Adrenal gland (tissue), 5 donors: Measurements from ENCODE around the gene NPHP3.

Experiments
- CTCF ChIP-seq, 6 experiments: fragments of 450-650 bp in 4 of 6; fragments of 200-600 bp in 2 of 6; sonication (generic) in 1 of 6; IDR thresholded peaks; 1 replicate in 5 of 6; 2 replicates in 1 of 6; pipeline versions ENCODE4 v1.5.1 to v1.8.0; 2016 to 2021; ENCODE audit warnings: antibody characterized with exemption in 6 of 6, mild to moderate bottlenecking in 2 of 6, moderate library complexity in 1 of 6
- POLR2A ChIP-seq, 2 donors: fragments of 450-650 bp; IDR thresholded peaks; one replicate each; pipeline ENCODE4 v1.6.1; 2017; ENCODE audit warnings: antibody characterized with exemption in 2 of 2, mild to moderate bottlenecking in 2 of 2, moderate library complexity in 1 of 2
- donor health status: DM: no; HTN: no; CAD: no.

- TF ChIP-seq CTCF (IDR thresholded peaks at IDR 0.05) (no peak), POLR2A (IDR thresholded peaks at IDR 0.05) (no peak)
These were observed 64.1 kb downstream of the NPHP3 start for GRCh38 chr3:132657869-132658747.
